ENCODE data around the gene PCLO.

DNA sequence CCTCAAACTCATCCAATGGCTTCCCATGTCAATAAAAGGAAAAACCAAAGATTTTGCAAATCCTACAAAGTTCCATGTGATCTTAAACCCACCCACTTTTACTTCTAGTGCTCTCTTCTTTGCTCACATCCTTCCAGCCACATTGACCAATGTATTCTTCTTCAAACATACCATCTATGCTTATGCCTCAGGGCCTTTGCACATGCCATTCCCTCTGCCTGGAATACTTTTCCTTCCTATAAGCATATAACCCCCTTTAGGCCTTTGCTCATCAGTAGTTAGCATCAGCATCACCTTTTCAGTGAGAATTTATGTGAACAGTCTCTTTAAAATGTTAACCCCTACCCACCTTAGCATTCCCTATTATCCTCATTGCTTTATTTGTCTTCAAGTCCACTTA, 11.0 kb upstream of the PCLO start:
- no peak for TF ChIP-seq GATA2 (IDR thresholded peaks at IDR 0.05; ENCODE audit: low read depth, low read length)
- TF ChIP-seq GATA3 (IDR thresholded peaks at IDR 0.05; ENCODE audit: low read depth, low read length) = no peak

Measured in SH-SY5Y (cell line).